Measurements from ENCODE around the gene NSUN4. TPM values are rescaled to one million over a fixed set of nuclear protein-coding genes. Genes with fewer than 3 reads are reported as not detected.
"Not testable (repeated sequence)": the region's sequence is repeated elsewhere in the genome, so short reads cannot be mapped to it uniquely, and the experiment has no call there.

NSUN4 gene
- total and polyA plus RNA-seq, 7 experiments from 2014 or later, result 10.2 to 30.7 (median 28.7) TPM

- H3K27me3 ChIP-seq (ENCODE audit: control insufficient read depth in 2 of 2, insufficient read depth in 2 of 2, low read length in 2 of 2); H3K36me3 Mint-ChIP-seq; H3K9me3 Mint-ChIP-seq; DNase-seq; H3K4me3 ChIP-seq (ENCODE audit: low read length); CTCF ChIA-PET; H3K4me1 Mint-ChIP-seq; H3K27ac Mint-ChIP-seq; H3K4me3 Mint-ChIP-seq; POLR2A ChIA-PET; H3K27ac ChIP-seq (ENCODE audit: low read depth, low read length); H3K9me3 ChIP-seq (ENCODE audit: control insufficient read depth in 2 of 3, low read length in 3 of 3); ATAC-seq; intact Hi-C loops (cut with micrococcal nuclease); H3K4me1 ChIP-seq (ENCODE audit: control insufficient read depth in 2 of 2, insufficient read depth in 2 of 2, low read length in 2 of 2); H3K27me3 Mint-ChIP-seq; H3K36me3 ChIP-seq (ENCODE audit: control insufficient read depth in 2 of 3, insufficient read depth in 3 of 3, low read length in 3 of 3): not testable (repeated sequence)
Measured at GRCh38 chr1:46322191-46322590, 18.4 kb upstream of the NSUN4 start.

GRCh38 chr1:46325285-46326076 is 15.1 kb upstream of the NSUN4 start:
- ATAC-seq; H3K4me3 Mint-ChIP-seq; H3K4me1 ChIP-seq (ENCODE audit: control insufficient read depth in 2 of 2, insufficient read depth in 2 of 2, low read length in 2 of 2); H3K27me3 ChIP-seq (ENCODE audit: control insufficient read depth in 2 of 2, insufficient read depth in 2 of 2, low read length in 2 of 2); CTCF ChIA-PET; H3K36me3 Mint-ChIP-seq; H3K27ac ChIP-seq (ENCODE audit: low read depth, low read length); intact Hi-C loops (cut with micrococcal nuclease); H3K4me1 Mint-ChIP-seq; H3K9me3 Mint-ChIP-seq; H3K27ac Mint-ChIP-seq; H3K27me3 Mint-ChIP-seq; DNase-seq; POLR2A ChIA-PET; H3K4me3 ChIP-seq (ENCODE audit: low read length); H3K9me3 ChIP-seq (ENCODE audit: control insufficient read depth in 2 of 3, low read length in 3 of 3); H3K36me3 ChIP-seq (ENCODE audit: control insufficient read depth in 2 of 3, insufficient read depth in 3 of 3, low read length in 3 of 3): not testable (repeated sequence)

- H3K4me1 Mint-ChIP-seq; H3K9me3 Mint-ChIP-seq; H3K36me3 Mint-ChIP-seq; H3K4me3 Mint-ChIP-seq; ATAC-seq; H3K9me3 ChIP-seq (ENCODE audit: control insufficient read depth in 2 of 3, low read length in 3 of 3); H3K27ac ChIP-seq (ENCODE audit: low read depth, low read length); H3K4me3 ChIP-seq (ENCODE audit: low read length); H3K36me3 ChIP-seq (ENCODE audit: control insufficient read depth in 2 of 3, insufficient read depth in 3 of 3, low read length in 3 of 3); intact Hi-C loops (cut with micrococcal nuclease); H3K27me3 Mint-ChIP-seq; POLR2A ChIA-PET; H3K27me3 ChIP-seq (ENCODE audit: control insufficient read depth in 2 of 2, insufficient read depth in 2 of 2, low read length in 2 of 2); DNase-seq; H3K4me1 ChIP-seq (ENCODE audit: control insufficient read depth in 2 of 2, insufficient read depth in 2 of 2, low read length in 2 of 2); H3K27ac Mint-ChIP-seq: not testable (repeated sequence)
- CTCF ChIA-PET, result interaction anchor here (1.5 kb wide), 1 partner anchor 20 kb away, joined by 5 read pairs; no protein-coding TSS in a partner anchor
Measured at GRCh38 chr1:46328182-46328581, 12.4 kb upstream of the NSUN4 start.

- H3K4me3 ChIP-seq (ENCODE audit: low read length); H3K27ac ChIP-seq (ENCODE audit: low read depth, low read length); intact Hi-C loops (cut with micrococcal nuclease); H3K27ac Mint-ChIP-seq; H3K4me1 Mint-ChIP-seq; DNase-seq; H3K9me3 ChIP-seq (ENCODE audit: control insufficient read depth in 2 of 3, low read length in 3 of 3); H3K27me3 ChIP-seq (ENCODE audit: control insufficient read depth in 2 of 2, insufficient read depth in 2 of 2, low read length in 2 of 2); CTCF ChIA-PET; H3K27me3 Mint-ChIP-seq; H3K36me3 ChIP-seq (ENCODE audit: control insufficient read depth in 2 of 3, insufficient read depth in 3 of 3, low read length in 3 of 3); POLR2A ChIA-PET; ATAC-seq; H3K4me1 ChIP-seq (ENCODE audit: control insufficient read depth in 2 of 2, insufficient read depth in 2 of 2, low read length in 2 of 2); H3K36me3 Mint-ChIP-seq; H3K9me3 Mint-ChIP-seq; H3K4me3 Mint-ChIP-seq: not testable (repeated sequence)
Measured at GRCh38 chr1:46329807-46330206, 10.8 kb upstream of the NSUN4 start.

- H3K4me3 Mint-ChIP-seq; H3K9me3 Mint-ChIP-seq; DNase-seq; ATAC-seq; H3K27me3 ChIP-seq (ENCODE audit: control insufficient read depth in 2 of 2, insufficient read depth in 2 of 2, low read length in 2 of 2); H3K27me3 Mint-ChIP-seq; H3K4me1 Mint-ChIP-seq; H3K9me3 ChIP-seq (ENCODE audit: control insufficient read depth in 2 of 3, low read length in 3 of 3); H3K36me3 ChIP-seq (ENCODE audit: control insufficient read depth in 2 of 3, insufficient read depth in 3 of 3, low read length in 3 of 3); intact Hi-C loops (cut with micrococcal nuclease); POLR2A ChIA-PET; CTCF ChIA-PET; H3K27ac Mint-ChIP-seq; H3K4me1 ChIP-seq (ENCODE audit: control insufficient read depth in 2 of 2, insufficient read depth in 2 of 2, low read length in 2 of 2); H3K4me3 ChIP-seq (ENCODE audit: low read length); H3K27ac ChIP-seq (ENCODE audit: low read depth, low read length); H3K36me3 Mint-ChIP-seq: not testable (repeated sequence)
Measured at GRCh38 chr1:46330381-46330780, 10.2 kb upstream of the NSUN4 start.

- H3K4me1 Mint-ChIP-seq; intact Hi-C loops (cut with micrococcal nuclease); H3K27ac ChIP-seq (ENCODE audit: low read depth, low read length); H3K4me1 ChIP-seq (ENCODE audit: control insufficient read depth in 2 of 2, insufficient read depth in 2 of 2, low read length in 2 of 2); CTCF ChIA-PET; DNase-seq; H3K27me3 Mint-ChIP-seq; H3K4me3 Mint-ChIP-seq; H3K27me3 ChIP-seq (ENCODE audit: control insufficient read depth in 2 of 2, insufficient read depth in 2 of 2, low read length in 2 of 2); H3K4me3 ChIP-seq (ENCODE audit: low read length); H3K36me3 ChIP-seq (ENCODE audit: control insufficient read depth in 2 of 3, insufficient read depth in 3 of 3, low read length in 3 of 3); ATAC-seq; H3K9me3 ChIP-seq (ENCODE audit: control insufficient read depth in 2 of 3, low read length in 3 of 3); H3K27ac Mint-ChIP-seq; H3K36me3 Mint-ChIP-seq; H3K9me3 Mint-ChIP-seq; POLR2A ChIA-PET: not testable (repeated sequence)
Measured at GRCh38 chr1:46331786-46332540, 8.6 kb upstream of the NSUN4 start.

Measured in naive thymus-derived CD4-positive, alpha-beta T cell (primary cell).